Prostate gland (tissue), 2 donors: Measurements from ENCODE around the gene PPP3R1.

ENCODE experiments used
- CTCF ChIP-seq, 4 experiments: fragments of 200-600 bp in 2 of 4; fragments of 450-650 bp in 2 of 4; sonication (generic) in 2 of 4; IDR thresholded peaks; 1 replicate in 3 of 4; 2 replicates in 1 of 4; pipeline ENCODE4 v1.5.1; 2016 to 2019; ENCODE audit warnings: antibody characterized with exemption in 4 of 4, mild to moderate bottlenecking in 2 of 4, moderate library complexity in 2 of 4
- POLR2A ChIP-seq: fragments of 450-650 bp; IDR thresholded peaks from one replicate; pipeline ENCODE4 v1.6.1; 2016; ENCODE audit warnings: antibody characterized with exemption, mild to moderate bottlenecking
- POLR2AphosphoS5 ChIP-seq: sonication (generic); formaldehyde crosslinking; IDR thresholded peaks from one replicate; pipeline ENCODE4 v1.6.1; 2017; ENCODE audit warnings: antibody characterized with exemption

DNA sequence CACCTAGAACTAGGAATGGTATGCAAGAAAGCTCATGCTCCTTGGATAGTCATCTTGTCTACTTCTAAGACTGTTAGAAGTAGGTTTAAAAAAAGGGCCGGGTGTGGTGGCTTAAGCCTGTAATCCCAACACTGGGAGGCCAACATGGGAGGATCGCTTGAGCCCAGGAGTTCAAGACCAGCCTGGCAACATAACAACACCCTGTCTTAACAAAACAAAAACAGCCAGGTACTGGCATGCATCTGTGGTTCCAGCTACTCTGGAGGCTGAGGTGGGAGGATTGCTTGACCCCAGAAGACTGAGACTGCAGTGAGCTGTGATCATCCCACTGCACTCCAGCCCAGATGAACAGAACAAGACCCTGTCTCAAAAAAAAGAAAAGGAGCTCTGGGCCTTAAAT, 74.8 kb downstream of the PPP3R1 start:
- TF ChIP-seq POLR2A (no peak), CTCF (IDR thresholded peaks at IDR 0.05) (no peak), POLR2AphosphoS5 (no peak)
